Stimulated activated CD4-positive, alpha-beta T cell treated with anti-CD3 and anti-CD28 coated beads, TNF-alpha, amount 100 ng/mL, for 4 hours (primary cell): ENCODE measurements around the gene PRKCE.

Experiments used
- DNase-seq, 3 experiments: peaks; one replicate each; pipeline ENCODE4 v3.0.0-alpha.2; 2020; ENCODE audit warnings: low read depth in 3 of 3

Gene PRKCE

DNA sequence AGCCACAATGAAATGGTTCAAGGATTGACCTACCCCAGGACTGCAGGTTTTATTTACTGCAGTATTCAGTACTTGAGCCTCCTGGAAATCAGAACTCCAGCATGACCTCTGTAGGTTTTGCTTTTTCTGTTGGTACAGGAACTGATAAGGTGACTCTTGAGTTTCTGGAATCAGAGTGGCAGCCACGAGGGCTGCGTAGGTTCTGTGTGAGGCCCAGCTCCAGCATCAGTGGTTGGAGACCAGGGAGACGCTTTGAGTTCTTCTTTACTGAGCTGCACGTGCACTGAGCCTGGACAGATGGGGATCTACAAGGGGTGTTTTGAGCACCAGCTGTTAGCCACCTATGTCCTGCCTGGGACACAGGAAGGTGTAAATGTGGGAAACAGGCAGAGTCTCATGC lies 423.0 kb downstream of the PRKCE start:
- DNase-seq: no peak

DNA sequence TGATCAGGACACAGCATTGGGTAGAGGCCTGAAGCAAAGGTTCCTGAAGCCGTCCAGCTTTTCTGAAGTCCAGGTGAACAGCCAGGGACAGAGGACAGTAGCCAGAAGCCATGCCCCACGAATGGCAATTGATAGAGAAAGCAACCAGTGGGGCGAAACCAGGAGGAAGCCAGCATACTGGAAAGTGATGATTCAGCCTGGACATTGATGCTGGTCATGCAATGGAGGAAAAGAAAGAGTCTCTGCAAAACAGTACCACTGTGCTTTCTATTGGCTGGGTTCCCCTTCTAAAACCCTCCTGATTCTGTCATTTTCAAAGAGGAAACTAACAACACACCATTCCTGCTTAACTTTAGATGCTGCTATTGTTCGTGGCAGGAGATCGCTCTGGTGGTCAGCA lies 424.4 kb downstream of the PRKCE start:
- no peak for DNase-seq

DNA sequence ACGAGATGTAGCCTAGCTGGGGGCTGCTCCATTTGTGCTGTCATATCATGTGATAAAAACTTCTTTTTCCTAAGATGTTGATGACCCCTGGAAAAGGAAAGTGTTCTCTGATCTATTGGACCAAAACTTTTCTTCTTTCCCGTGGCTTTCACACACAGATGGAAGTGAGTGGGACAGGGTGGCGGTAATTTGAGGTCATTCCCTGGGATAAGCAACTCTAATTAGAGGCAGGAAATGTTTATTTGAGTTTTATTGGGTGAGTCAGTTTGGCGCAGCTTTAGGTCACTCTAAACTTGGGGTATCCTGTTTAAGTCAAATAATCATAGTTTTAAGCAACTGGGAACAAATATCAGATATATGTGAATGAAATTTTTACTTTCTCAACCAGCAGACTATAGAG lies 424.8 kb downstream of the PRKCE start:
- no peak for DNase-seq

DNA sequence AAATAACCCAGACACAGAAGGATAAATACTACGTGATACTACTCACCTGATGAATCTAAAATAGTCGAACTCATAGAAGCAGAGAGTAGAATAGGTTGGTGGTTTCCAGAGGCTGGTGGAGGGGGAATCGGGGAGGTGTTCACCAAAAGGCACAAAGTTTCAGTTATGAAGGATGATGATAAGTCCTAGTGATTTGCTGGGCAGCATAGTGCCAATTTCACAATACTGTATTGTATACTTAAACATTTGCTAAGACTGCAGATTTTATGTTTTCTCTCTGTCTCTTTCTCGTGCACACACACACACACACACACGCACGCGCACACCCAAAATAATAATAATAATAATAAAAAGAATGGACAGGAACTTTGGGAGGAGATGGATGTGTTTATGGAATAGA lies 425.4 kb downstream of the PRKCE start:
- DNase-seq: no peak

DNA sequence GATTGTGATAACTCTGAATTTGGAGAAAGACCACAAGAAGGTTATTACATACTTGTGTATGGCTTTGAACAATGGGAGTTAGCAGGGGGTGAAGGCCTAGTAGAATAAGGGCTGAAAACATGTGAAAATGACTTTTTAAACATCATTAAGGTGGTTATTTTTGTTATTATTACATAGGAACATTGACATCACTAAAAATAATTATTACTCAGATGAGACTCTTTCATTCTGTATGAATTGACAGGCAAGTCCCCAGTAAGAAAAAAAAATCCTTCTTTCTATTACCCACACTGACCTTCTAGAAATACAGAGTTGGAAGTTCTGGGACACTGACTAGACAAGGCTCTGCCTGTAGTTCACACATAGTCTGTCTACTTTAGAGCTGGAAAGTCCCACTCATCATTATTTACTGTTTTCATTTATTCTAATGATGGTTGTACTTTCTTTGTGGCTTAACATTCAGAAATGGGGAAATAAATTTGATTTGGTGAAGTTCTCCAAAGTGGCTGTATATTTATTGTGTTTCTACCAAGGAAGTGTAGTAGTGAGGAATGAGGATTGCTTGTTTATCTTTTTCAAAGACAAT lies 426.1 kb downstream of the PRKCE start:
- DNase-seq: no peak

DNA sequence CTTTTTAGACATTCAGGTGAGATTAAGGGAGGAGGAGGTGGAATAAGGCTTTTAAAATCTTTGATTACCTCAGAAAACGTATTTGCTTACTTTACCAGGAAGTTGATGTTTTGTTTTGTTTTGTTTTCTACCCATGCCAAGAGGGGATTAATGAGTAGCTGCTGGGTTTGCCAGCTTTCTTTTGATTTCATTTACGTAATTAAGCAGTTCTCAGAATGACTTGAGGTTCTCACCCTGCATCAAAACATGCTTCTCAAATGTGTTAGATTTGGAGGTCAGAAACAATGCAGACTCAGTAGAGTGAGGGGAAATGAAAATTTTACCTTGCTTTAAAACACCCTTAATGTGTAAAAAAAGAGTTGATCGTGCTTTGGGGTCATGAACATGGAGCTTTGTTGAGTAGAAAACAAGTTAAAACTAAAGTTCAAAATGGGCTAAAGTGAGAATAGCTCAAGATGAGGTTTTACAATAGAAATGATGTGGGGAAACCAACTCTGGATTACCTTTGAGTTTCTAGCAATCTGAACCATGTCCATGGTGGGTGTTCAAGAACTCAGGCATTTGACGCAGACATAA lies 428.6 kb downstream of the PRKCE start:
- DNase-seq: no peak

DNA sequence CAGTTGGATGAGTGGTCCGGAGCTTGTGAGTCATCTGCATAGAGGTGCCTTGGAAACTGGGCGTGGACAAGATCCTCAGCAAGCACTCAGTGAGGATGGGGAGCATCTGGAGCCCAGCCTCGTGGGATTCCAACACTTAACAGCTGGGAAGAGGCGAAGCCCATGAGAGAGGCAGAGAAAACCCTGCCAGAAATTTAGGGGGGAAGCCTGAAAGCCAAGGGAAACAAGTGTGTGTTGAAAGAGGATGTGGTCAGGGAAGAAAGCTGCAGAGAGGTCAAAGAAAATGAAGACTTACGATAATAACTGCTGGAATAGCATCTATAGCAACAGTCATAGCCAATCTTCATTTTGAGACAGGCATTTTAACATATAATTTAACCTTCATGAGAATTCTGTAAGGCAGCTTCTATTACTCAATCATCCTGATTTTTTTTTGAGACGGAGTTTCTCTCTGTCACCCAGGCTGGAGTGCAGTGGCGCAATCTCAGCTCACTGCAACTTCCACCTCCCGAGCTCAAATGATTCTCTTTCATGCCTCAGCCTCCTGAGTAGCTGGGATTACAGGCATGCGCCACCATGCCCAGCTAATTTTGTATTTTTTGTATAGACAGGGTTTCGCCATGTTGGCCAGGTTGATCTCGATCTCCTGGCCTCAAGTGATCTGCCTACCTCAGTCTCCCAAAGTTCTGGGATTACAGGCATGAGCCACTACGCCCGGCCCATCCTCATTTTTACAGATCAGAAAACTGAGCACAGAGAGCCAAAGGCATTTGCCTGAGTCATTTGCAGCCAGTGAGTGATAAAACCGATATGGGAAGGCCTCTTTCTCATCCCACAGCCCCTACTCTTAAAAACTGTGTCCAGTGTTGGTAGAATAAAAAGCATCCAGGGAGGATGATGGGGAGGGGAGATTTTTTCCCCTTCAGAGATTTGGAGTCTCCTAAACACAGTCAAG lies 431.3 kb downstream of the PRKCE start:
- no peak for DNase-seq

DNA sequence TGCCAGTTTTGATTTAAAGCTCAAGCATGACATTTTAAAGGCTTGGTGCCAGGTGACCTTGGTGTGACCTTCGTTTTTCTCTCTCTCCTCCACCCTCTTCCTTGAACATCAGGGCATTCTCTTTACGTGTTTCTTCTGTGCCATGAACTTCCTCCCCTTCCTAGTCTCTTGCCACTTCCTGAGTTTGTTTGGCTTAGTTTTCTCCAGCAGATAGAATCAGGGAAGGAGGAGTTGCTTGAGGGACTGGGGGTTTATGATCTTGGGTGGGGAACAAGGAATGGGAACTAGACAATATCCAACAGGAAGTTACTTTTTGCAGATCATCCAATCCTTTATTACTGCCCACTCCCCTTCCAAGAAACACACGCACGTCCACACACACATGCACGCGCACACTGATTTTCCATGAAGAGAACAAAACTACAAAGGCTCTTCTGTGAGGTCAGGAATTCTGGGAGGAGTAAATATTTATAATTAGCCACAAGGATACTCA lies 435.1 kb downstream of the PRKCE start:
- no peak for DNase-seq

DNA sequence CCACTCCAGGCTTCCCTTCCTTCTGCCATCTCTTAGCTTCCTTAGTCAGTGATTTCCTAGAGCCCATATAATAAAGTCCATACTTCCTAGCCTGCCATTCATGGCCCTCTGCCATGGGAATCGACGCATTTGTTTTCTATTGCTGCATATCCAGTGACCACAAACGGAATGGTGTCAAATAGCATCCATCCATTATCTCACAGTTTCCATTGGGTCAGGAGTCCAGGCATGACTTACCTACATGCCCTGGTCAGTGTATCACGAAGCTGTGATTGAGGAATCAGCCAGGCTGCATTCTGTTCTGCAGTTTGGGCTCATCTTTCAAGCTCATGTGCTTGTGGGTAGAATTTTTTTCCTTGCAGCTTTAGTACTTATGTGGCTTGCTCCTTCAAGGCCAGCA lies 436.0 kb downstream of the PRKCE start:
- no peak for DNase-seq

DNA sequence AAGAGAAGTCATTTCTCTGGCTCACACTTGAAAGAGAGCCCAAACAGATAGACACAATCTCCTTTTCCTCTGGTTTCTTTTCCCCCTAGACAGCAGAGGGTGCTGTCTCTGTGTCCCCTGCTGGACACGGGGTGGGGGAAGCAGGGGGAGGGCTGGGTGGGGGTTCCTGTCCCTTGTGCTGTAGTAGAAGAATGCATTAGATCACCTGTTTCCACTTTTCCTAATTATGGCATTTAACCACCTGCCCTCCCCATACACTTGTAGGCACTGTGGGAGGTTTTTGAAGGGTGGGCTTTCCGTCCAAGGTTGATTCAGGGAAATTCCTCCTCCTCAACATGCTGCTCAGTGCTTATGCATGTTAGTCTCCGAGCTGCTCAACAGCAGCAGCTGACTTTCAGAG lies 439.5 kb downstream of the PRKCE start:
- no peak for DNase-seq

DNA sequence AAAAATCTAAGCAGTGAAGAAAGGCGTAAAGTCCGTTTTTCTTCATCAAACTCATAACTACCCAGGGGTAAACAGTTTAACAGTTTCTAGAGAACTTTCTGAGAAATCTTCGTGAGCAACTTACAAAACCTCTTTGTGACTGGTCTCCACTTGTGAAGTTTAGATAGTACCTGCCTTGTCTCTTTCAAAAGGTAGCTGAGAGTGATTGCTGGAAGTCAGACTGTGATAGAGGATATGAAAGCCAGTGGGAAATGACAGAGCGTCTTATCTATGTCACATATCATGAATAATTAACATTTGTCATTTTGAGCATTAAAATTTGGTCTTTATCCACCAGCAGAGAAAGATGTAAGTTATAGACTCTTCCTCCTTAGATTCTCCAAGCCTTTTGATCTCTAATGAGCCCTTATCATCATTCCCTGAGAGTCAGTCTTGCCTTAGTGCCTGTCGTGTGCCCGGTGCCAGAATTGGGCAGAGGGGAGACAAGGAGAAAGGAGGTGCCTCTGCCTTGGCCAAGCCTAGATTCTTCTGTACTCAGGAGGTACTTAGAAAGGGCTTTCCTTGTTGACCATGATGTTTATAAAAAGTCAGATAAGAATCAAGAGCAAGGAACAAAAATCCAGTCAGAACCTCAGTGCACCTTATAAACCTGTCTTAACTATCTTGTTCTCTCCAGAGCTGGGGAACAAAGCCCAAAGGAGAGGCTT lies 440.6 kb downstream of the PRKCE start:
- DNase-seq: no peak

DNA sequence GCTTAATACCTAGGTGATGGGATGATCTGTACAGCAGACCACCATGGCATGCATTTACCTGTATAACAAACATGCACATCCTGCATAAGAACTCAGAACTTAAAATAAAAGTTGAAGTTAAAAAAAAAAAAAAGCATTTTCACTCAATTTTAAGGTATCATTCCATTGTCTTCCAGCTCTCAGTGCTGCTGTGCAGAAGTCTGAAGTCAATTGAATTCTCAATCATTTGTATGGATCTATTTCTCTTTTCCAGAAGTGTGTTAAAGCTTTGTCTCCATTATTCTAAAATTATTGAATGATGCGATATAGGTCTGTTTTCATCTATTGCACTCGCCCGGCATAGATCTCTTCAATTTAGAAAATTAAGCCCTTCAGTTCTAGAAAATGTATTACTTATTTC lies 443.2 kb downstream of the PRKCE start:
- DNase-seq: no peak

DNA sequence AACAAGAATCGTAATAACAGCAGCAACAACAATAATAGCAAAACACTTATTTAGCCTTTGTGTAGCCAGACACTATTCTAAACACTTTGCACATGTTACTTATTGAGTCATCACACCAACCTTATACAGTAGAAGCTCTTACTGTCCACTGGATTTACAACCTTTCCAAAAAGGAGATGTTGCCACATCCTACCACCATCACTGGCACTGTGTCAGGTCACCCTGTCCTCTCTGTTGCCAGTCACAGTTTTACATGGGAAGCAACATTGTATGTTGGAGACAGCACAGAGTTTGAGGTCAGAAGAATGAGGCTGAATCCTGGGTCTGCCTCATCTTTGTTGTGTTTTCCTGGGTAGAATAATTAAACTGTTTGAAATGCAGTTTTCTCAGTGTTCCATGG lies 444.4 kb downstream of the PRKCE start:
- no peak for DNase-seq

DNA sequence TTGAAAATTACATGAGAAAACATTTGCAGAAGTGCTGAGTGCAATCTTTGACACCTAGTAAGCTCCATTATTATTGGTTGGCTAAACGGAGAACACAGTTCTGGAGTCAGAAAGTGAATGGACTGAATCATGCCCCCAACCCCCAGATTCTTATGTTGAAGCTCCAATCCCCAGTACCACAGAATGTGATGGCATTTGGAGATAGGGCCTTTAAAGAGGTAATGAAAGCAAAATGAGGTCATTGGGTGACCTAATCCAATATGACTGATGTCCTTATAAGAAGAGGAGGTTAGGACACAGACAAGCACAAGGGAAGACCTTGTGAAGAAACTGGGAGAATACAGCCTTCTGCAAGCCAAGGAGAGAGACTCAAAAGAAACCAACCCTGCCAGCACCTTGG lies 444.8 kb downstream of the PRKCE start:
- DNase-seq: no peak

DNA sequence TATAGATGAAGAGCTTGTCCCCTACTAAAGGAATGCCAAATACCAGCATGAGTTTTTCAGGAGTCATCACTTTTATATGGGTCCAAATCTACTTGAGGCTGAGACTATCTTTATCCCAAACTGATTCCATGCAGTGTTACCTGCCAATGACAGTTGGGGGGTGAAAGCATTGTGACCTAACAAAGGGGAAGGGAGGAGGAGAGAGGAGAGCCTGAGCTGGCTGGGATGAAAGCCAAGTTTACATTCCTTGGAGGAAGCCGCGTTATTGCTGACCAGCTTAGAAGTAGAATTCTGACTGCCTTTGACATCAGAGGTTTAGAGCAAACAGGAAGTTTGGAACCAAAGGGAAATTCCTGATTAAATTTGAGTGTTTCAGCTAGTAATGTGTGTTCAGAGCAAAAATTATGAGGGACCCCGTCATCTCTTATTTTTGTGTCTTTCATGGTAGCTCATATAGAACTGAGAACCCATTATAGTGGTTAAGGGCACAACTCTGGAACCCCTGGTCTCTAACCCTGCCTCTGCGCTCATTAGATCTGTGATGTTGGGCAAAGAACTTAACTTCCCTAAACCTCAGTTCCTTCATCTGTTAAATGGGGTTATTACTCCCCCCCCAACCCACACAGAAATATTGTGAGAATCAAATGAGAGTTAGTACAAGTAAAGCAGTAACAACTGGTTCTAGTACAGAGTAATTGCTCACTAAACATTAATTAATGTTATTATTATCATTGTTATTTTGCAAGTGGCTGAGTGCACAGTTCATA lies 446.4 kb downstream of the PRKCE start:
- DNase-seq: no peak

DNA sequence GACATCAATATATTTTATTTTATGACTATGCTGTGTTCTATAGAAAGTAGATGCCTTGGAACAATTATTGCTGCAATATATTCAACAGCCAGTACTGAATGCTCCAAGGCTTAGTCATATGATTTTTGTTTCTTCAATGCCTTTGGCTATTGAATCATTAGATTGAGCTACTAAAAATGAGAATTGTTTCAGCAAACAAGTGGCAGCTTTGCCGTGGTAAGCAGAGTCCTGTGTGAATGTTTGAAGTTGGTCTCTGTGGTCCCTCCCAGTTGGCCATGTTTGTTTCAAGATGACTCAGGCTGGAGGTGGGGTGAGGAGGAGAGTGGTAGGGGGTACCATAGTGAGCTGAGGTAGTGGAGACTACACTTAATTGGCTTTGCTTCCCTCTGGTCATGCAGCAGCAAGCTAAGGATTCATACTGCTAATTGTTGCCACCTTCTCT lies 447.2 kb downstream of the PRKCE start:
- no peak for DNase-seq

DNA sequence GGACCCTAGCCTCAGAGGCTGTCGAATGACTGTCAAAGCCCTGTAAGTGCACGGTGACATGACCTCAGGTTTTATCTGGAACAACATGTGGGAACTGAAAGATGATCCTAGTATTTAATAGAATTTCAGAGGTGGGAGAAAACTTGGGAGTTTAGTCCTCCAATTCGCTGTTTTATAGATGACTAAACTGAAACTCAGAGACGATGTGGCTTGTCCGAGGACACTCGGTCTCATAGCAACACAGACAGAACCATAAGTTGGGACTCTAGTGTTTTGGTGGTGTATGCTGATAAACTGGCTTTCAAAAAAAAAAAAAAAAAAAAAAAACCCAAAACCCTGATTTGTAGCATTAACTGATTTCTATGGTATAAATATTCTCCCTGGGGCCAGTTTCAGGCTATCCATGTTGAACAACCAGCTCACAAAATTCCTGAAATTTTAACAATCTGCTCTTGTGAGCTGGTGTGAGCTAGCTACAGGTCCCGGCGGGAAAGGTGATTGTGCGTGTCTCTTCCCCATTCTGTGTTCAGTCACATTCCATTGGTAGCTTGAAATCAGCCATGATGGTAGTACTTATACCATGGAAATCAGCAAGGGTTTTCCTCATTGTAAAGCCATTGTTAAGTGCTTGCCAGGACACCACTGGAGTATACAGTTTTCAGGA lies 450.2 kb downstream of the PRKCE start:
- DNase-seq: no peak

DNA sequence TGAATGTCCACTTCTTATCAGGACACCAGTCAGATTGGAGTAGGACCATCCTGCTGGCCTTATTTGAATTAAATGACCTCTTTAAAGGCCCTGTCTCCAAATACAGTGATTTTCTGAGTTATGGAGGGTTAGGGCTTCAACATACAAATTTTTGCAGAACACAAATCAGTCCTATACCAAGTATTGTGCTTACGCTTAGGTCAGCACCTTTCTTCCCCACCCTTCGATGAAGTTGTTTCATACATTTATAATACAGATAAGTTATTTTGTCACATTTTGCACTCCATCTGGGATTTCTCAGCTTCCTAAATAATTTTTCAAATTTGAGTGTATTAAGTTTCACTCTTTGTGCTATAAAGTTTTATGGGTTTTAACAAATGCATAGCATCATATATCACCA lies 455.2 kb downstream of the PRKCE start:
- no peak for DNase-seq

DNA sequence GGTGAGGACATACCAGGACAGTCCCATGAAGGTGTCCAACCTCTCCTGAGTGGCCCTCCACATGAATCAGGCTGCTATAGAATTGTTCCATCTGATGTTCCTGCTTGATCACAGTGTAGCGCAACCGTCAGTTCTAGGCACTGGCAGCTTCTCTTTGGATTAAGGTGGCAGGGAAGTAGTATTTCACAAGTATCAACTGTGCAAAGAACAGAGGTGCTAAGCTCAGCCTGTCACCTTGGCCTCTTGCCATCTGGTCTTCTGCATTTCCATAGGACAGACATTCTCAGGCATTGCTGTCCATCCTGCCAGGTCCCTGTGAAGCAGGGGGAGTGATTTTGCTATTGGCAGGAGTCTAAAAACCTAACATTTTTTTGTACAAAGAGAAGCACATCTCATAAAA lies 463.5 kb downstream of the PRKCE start:
- no peak for DNase-seq

DNA sequence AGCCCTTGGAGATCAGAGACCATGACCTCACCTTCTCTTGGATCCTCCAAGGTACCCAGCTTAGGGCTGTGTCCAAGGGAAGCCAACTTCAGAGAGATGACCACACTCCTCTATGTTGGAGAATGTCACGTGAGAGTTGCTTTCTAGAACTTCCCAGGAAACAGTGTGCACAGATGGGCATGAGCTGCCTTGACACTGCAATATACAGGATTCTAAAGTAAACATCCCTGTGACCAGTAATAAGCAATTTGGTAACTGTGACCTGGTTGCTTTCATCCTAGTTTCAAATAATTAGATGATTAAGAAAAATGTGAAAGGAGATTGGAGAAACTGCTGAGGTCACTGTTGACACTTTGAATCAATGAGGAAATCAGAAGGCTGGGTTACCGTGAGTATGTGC lies 464.7 kb downstream of the PRKCE start:
- DNase-seq: no peak

DNA sequence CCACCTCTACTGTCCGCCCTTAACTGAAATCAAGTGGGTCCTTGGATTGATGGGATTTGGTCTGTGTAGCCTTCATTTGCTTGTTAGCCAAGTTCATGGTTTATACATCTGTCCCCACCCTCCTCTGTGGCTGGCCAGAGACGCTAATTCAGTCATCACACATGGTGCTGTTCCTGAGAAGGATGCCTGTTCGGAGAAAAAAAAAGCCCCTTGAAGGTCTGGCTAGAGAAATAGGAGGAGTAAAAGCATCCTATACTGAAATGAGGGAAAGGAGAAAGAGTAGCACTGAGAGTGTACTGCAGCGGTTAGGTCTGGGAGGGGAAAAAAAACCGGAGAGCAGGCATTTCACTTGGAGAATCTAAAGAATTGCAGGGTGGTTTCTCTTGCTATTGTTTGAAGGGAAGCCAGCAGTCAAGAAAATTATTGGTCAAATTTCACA lies 465.1 kb downstream of the PRKCE start:
- DNase-seq: no peak
